ENCODE data around the gene TRIM10. TPM values are rescaled to one million over a fixed set of nuclear protein-coding genes. Genes with fewer than 3 reads are reported as not detected.

TRIM10 gene
- total and polyA plus RNA-seq, 2 donors (not counting 1 experiment from before 2014, with no cell fraction given), result not detected

- CTCF ChIA-PET, result no interaction called here
- no peak for DNase-seq
- H3K4me2 ChIP-seq (replicated peaks; ENCODE audit: low read depth, low read length, poor library complexity, severe bottlenecking), result no peak overlapping the region
- no peak overlapping the region for H3K27ac ChIP-seq (ENCODE audit: low read length in 2 of 2)
- no peaks in the 10 kb centered on the region for H3K79me2 ChIP-seq (ENCODE audit: control insufficient read depth, insufficient read depth, low read length)
- H3K27me3 ChIP-seq (replicated peaks in 1 of 4; ENCODE audit: control extremely low read depth in 1 of 4, control insufficient read depth in 3 of 4, insufficient read depth in 4 of 4, low read length in 3 of 4), result peaks cover 0 to 26% (median 10%) of the 10 kb centered on the region in 4 experiments
- no peaks in the 10 kb centered on the region for H3K4me1 Mint-ChIP-seq
- no peak for ATAC-seq (ENCODE audit: low read depth)
- H3K27me3 Mint-ChIP-seq, result peaks cover 47% of the 10 kb centered on the region
- H3K9me3 Mint-ChIP-seq (ENCODE audit: insufficient read depth), result no peaks in the 10 kb centered on the region
- H4K20me1 ChIP-seq (ENCODE audit: control insufficient read depth, insufficient read depth, low read length, poor library complexity, severe bottlenecking), result no peaks in the 10 kb centered on the region
- POLR2A ChIA-PET, result no interaction called here
- H3K9ac ChIP-seq (ENCODE audit: low read length), result no peak overlapping the region
- WGBS (ENCODE audit: insufficient coverage), result no CpG with 5 or more reads among the region's 4 CpGs
- no peak overlapping the region for H3K4me3 Mint-ChIP-seq
- H3K27ac Mint-ChIP-seq, result no peak overlapping the region
- no peak overlapping the region for H2AFZ ChIP-seq (ENCODE audit: insufficient read depth, low read depth, low read length, poor library complexity, severe bottlenecking)
- H3K9me3 ChIP-seq (ENCODE audit: control extremely low read depth in 1 of 3, control insufficient read depth in 2 of 3, insufficient read depth in 1 of 3, low read length in 2 of 3), result no peaks in the 10 kb centered on the region
- intact Hi-C loops (cut with micrococcal nuclease), result no loop called here
- no peaks in the 10 kb centered on the region for H3K4me1 ChIP-seq (ENCODE audit: control insufficient read depth in 2 of 2, insufficient read depth in 2 of 2, low read length in 2 of 2)
- H3K36me3 ChIP-seq (replicated peaks in 1 of 2; ENCODE audit: control extremely low read depth in 1 of 2, control insufficient read depth in 1 of 2, extremely low read depth in 1 of 2, insufficient read depth in 2 of 2, low read length in 1 of 2), result no peaks in the 10 kb centered on the region
- TF ChIP-seq EZH2 (IDR thresholded peaks at IDR 0.05; ENCODE audit: borderline replicate concordance, insufficient read depth, low read depth, low read length, poor library complexity, severe bottlenecking) (no peak), CTCF (IDR thresholded peaks at IDR 0.05) (no peak)
- no peak overlapping the region for H3K4me3 ChIP-seq (ENCODE audit: control extremely low read depth in 1 of 5, extremely low read depth in 1 of 5, insufficient read depth in 1 of 5, low read depth in 2 of 5, low read length in 4 of 5)
Measured at GRCh38 chr6:30156262-30156599, 4.8 kb downstream of the TRIM10 start.

- H3K4me2 ChIP-seq (replicated peaks; ENCODE audit: low read depth, low read length, poor library complexity, severe bottlenecking), result no peak overlapping the region
- H3K4me3 Mint-ChIP-seq, result no peak overlapping the region
- no peaks in the 10 kb centered on the region for H3K79me2 ChIP-seq (ENCODE audit: control insufficient read depth, insufficient read depth, low read length)
- no peak overlapping the region for H2AFZ ChIP-seq (ENCODE audit: insufficient read depth, low read depth, low read length, poor library complexity, severe bottlenecking)
- intact Hi-C loops (cut with micrococcal nuclease), result no loop called here
- H3K9me3 ChIP-seq (ENCODE audit: control extremely low read depth in 1 of 3, control insufficient read depth in 2 of 3, insufficient read depth in 1 of 3, low read length in 2 of 3), result no peaks in the 10 kb centered on the region
- H3K9me3 Mint-ChIP-seq (ENCODE audit: insufficient read depth), result no peaks in the 10 kb centered on the region
- no peaks in the 10 kb centered on the region for H3K4me1 Mint-ChIP-seq
- H3K4me1 ChIP-seq (ENCODE audit: control insufficient read depth in 2 of 2, insufficient read depth in 2 of 2, low read length in 2 of 2), result no peaks in the 10 kb centered on the region
- DNase-seq (no peak), ATAC-seq (ENCODE audit: low read depth) (no peak)
- ChIA-PET CTCF (no interaction called here), POLR2A (no interaction called here)
- H3K27ac ChIP-seq (ENCODE audit: low read length in 2 of 2), result no peak overlapping the region
- no peaks in the 10 kb centered on the region for H4K20me1 ChIP-seq (ENCODE audit: control insufficient read depth, insufficient read depth, low read length, poor library complexity, severe bottlenecking)
- no peaks in the 10 kb centered on the region for H3K36me3 ChIP-seq (replicated peaks in 1 of 2; ENCODE audit: control extremely low read depth in 1 of 2, control insufficient read depth in 1 of 2, extremely low read depth in 1 of 2, insufficient read depth in 2 of 2, low read length in 1 of 2)
- no peak overlapping the region for H3K27ac Mint-ChIP-seq
- H3K27me3 ChIP-seq (replicated peaks in 1 of 4; ENCODE audit: control extremely low read depth in 1 of 4, control insufficient read depth in 3 of 4, insufficient read depth in 4 of 4, low read length in 3 of 4), result peaks cover 0 to 26% (median 10%) of the 10 kb centered on the region in 4 experiments
- no CpG with 5 or more reads among the region's 2 CpGs for WGBS (ENCODE audit: insufficient coverage)
- H3K4me3 ChIP-seq (ENCODE audit: control extremely low read depth in 1 of 5, extremely low read depth in 1 of 5, insufficient read depth in 1 of 5, low read depth in 2 of 5, low read length in 4 of 5), result no peak overlapping the region
- no peak for TF ChIP-seq EZH2 (IDR thresholded peaks at IDR 0.05; ENCODE audit: borderline replicate concordance, insufficient read depth, low read depth, low read length, poor library complexity, severe bottlenecking)
- no peak for TF ChIP-seq CTCF (IDR thresholded peaks at IDR 0.05)
- H3K9ac ChIP-seq (ENCODE audit: low read length), result no peak overlapping the region
- H3K27me3 Mint-ChIP-seq, result peaks cover 47% of the 10 kb centered on the region
Measured at GRCh38 chr6:30155520-30156261, 5.3 kb downstream of the TRIM10 start.

All from B cell (primary cell).